Measurements from ENCODE around the gene PTTG1IP.
"Not testable (repeated sequence)": the region's sequence is repeated elsewhere in the genome, so short reads cannot be mapped to it uniquely, and the experiment has no call there.

Gene PTTG1IP

DNA sequence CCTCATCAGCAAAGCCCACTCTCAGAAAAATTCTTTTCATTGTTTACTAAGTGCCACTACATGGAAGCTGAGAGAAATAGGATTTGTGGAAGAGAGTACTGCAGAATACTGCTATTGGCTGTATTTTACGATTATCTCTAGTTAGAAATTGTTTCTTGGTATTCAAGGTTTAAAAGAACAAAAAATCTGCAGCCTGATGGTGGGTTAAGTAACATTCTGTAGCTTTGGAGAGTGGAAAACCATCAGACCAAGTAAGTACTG lies 27.3 kb downstream of the PTTG1IP start:
- no peak for DNase-seq (ENCODE audit: low read depth in 4 of 4, low spot score in 1 of 4)

DNA sequence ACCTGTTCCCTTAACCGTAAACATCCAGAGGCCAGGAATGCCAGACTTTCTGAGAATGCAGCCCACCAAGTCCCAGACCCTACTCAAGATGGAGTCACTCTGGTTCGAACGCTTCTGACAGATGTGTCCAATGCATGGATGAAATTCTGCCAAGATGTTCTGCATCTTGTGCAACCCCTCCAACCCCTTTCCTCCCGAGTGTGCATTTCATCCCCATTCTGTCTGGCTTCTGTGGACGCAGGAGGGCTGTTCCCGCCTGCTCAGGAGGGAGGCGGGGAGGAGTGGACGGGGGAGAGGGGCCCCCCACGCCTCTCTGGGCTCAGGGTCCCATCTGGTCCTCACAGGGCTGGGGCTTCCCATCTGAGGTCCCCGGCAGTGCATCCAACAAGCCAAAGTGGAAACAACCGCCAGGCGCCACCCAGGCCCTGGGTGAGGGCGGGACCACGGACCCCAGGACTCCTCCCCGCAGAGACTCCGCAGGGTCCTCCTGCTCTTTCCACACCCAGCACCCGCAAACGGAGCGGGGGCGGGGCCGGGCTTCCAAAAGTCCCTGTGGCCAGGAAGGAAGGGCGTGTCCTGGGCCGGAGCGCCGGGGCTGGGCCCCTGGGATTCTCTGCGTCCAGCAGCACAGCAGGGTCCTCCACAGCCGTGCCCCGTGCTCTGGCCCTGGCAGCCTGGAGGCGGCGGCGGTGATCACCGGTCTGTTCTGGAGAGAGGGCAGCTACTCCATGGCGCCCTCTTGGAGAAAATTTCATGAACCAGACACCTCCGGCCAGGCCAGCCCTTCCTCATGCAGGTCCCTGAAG lies 27.9 kb downstream of the PTTG1IP start:
- DNase-seq (ENCODE audit: low read depth in 4 of 4, low spot score in 1 of 4): peak in 2 of 4 experiments; percentile 53 to 68

- no peak for DNase-seq (ENCODE audit: low read depth in 4 of 4, low spot score in 1 of 4)
Observed at GRCh38 chr21:44844256-44844655, 29.2 kb downstream of the PTTG1IP start.

GRCh38 chr21:44842721-44843445 lies 30.6 kb downstream of the PTTG1IP start:
- DNase-seq (ENCODE audit: low read depth in 4 of 4, low spot score in 1 of 4): no peak

DNA sequence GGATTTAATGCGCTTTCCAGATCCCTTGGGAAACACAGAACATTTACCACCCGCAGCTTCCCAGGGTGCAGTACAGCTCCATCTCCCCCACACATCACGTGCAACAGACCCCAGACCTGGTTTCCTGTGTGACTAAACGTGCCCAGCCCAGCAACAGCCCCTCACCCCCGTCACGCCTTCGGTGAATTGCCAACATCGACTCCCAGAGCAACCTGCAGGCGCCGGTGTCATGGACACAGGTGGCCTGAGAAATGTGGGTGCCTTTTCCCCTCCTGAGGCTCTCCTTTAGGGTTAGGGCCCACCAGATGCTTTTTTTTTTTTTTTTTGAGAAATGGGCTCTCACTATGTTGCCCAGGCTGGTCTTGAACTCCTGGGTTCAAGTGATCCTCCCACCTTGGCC lies 31.4 kb downstream of the PTTG1IP start:
- DNase-seq (ENCODE audit: low read depth in 4 of 4, low spot score in 1 of 4): no peak

DNA sequence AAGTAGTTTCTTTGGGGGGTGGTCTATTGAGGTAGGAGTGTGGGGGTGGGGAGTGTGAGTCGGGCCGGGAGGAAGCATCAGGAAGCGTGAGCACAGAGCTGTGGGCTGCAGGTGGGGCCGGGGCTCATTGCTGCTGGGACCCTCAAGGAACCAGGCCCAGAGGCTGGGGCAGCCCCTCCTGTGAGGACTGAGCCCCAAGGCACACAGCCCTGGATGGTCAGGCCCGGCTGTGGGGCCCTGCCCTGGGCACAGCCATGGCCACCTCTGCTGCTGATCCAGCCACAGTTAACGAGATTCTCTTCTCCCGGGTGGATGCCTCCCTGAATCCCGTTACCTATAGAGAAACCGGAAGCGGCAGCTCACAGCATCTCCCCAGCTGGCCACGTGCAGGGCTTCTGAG lies 32.7 kb downstream of the PTTG1IP start:
- no peak for DNase-seq (ENCODE audit: low read depth in 4 of 4, low spot score in 1 of 4)

DNA sequence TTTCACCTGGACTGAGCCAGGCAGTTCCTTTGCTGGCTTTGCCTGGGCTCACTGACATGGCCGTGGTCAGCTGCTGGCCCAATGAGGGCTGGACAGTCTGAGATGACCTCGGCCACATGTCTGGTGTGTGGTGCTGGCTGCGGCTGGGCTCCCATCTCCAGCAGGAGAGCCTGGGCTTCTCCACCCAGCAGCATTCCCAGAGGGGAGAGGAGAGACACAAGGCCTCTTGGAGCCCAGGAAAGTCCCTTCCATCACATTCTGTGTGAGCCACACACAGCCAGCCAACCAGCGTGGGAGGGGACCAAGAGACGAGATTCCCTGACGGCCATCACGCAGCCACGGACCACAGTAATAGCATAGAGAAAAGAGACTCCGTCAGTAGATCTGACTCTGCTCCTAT lies 34.5 kb downstream of the PTTG1IP start:
- no peak for DNase-seq (ENCODE audit: low read depth in 4 of 4, low spot score in 1 of 4)

DNA sequence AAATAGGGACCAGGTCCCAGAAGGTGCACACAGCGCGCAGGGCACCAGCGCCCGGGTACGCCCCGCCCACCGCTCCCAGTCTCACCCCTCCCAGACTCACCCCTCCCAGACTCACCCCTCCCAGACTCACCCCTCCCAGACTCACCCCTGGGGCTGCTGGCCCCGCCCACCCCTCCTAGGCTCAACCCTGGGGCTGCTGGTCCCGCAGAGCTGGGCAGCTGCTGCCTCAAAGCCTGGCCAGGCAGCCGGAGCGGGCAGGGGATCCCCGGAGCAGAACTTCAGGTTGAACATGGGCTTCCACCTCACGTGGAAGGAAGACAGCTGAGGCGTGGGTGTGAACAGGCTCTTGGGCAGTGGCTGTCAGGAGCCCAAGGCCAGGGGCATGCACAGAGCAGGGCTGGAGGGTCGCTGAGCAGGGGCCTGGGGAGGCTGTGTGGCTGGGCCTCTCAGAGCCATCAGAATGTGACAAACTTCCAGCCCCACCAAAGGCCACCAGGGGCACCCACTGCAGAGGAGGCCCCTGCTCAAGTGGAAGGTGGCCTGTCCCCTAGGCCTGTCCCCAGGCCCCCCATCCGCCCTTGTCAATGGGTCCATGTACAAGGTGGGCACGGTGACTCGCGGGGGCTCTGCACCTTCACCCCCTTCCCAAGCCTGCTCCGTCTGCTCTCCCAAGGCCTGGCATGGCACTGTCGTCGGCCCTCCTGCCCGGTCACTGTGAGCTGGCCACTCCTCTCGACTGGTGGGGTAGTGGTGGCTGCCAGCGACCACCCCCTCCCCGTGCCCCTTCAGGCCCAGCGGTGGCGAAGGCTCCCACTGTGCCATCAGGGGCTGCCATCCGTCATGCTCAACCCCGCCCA lies 35.2 kb downstream of the PTTG1IP start:
- DNase-seq (ENCODE audit: low read depth in 4 of 4, low spot score in 1 of 4): no peak

DNA sequence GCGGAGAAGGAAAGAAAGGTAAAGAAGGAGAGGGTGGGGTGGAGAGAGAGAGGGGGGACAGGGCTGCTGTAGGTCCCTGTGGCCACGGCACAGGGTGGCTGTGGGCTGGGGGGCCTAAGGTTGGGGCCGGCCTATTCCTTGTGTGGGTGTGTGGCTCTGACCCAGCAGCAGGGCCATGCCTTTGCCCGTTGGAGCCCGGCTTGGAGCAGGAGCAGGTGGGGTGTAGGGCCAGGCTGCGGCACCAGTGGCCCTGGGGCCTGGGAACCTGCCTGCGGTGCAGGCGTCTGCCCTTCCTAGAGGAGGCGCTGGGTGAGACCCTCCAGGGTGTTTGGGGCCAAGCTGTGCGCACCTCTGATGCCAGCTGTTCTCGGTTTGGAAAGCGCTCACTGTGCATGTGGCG lies 36.0 kb downstream of the PTTG1IP start:
- no peak for DNase-seq (ENCODE audit: low read depth in 4 of 4, low spot score in 1 of 4)

- DNase-seq (ENCODE audit: low read depth in 4 of 4, low spot score in 1 of 4): no peak
Observed at GRCh38 chr21:44836666-44837471, 36.6 kb downstream of the PTTG1IP start.

GRCh38 chr21:44836349-44836665 lies 37.2 kb downstream of the PTTG1IP start:
- DNase-seq (ENCODE audit: low read depth in 4 of 4, low spot score in 1 of 4): no peak

- DNase-seq (ENCODE audit: low read depth in 4 of 4, low spot score in 1 of 4): no peak
Observed at GRCh38 chr21:44835647-44835973, 37.9 kb downstream of the PTTG1IP start.

GRCh38 chr21:44834951-44835646 lies 38.4 kb downstream of the PTTG1IP start:
- DNase-seq (ENCODE audit: low read depth in 4 of 4, low spot score in 1 of 4): no peak

DNA sequence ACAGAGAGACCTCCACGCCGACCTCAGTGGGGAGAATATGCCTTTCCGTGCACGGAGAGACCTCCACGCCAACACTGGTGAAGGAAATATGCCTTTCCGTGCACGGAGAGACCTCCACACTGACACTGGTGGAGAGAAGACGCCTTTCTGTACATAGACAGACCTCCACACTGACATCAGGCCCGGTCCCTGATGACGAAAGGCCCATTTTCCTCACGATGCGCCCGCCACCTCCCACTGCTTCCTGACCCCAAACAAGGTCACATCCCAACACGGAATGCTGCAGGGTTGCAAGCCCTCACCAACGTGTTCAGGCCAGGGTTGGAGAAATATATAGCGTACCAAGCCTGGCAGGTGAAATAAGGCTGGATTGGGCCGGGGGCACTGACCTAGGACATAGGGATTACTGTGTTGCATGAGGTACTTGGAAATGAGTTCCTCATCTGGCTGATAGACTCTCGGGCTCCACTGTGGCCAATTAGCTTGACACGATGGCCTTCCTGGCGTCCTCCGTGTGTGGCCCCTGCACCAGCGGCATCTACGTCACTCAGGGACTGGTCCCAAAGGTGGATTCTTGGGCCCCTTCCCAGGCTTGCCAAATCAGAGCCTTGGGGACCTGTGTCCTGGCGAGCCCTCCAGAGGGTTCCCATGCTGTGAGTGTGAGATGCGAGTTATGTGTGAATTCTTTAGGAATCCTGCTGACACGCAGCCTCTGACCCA lies 39.1 kb downstream of the PTTG1IP start:
- DNase-seq (ENCODE audit: low read depth in 4 of 4, low spot score in 1 of 4): no peak

- no peak for DNase-seq (ENCODE audit: low read depth in 4 of 4, low spot score in 1 of 4)
Observed at GRCh38 chr21:44833663-44834062, 39.8 kb downstream of the PTTG1IP start.

DNA sequence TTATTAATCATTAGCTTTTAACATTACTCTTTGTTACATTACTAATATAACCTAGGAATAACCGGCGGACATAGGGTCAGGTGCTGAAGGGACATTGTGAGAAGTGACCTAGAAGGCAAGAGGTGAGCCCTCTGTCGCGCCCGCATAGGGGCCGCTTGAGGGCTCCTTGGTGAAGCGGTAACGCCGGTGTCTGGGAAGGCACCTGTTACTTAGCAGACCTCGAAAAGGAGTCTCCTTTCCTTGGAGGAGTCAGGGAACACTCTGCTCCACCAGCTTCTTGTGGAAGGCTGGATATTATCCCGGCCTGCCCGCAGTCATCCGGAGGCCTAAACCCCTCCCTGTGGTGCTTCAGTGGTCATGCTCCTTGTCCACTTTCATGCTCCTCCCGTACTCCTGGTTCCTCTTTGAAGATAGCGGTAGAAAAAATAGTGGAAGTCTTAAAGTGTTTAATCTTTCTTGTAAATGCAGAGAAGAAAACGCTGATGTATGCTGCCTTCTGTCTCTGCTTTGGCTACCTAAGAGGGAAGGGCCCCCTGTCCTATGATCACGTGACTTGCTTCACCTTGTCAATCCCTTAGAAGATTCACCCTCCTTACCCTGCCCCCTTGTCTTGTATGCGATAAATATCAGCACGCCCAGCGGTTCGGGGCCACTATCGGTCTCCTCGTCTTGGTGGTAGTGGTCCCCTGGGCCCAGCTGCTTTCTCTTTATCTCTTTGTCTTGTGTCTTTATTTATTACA lies 40.8 kb downstream of the PTTG1IP start:
- DNase-seq (ENCODE audit: low read depth in 4 of 4, low spot score in 1 of 4): not testable (repeated sequence)

DNA sequence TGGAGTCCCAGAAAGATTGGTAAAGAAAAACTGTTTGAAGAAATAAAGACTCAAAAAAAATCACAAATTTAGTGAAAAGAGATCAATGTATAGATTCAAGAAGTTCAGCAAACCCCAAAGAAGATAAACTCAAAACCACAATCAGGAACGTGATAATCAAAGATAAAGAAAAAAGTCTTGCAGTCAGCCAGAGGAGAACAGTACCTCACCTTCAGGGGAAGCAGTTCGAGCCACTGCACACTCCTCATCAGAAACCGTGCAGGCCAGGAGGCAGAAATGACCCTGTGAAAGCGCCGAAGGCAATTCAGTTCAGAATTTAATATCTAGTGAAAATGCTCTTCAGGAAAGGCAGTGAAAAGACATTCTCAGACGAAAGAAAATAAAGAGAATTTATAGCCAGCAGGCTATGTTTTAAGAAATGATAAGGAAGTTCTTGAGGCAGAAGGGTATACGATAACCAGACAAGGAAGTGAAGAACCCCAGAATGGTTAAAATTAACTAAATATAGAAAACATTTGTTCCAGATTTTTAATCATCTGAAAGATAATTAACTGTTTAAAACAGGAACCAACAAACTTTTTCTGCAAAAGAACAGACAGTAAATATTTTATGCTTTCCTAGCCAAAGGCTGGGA lies 42.1 kb downstream of the PTTG1IP start:
- no peak for DNase-seq (ENCODE audit: low read depth in 4 of 4, low spot score in 1 of 4)

DNA sequence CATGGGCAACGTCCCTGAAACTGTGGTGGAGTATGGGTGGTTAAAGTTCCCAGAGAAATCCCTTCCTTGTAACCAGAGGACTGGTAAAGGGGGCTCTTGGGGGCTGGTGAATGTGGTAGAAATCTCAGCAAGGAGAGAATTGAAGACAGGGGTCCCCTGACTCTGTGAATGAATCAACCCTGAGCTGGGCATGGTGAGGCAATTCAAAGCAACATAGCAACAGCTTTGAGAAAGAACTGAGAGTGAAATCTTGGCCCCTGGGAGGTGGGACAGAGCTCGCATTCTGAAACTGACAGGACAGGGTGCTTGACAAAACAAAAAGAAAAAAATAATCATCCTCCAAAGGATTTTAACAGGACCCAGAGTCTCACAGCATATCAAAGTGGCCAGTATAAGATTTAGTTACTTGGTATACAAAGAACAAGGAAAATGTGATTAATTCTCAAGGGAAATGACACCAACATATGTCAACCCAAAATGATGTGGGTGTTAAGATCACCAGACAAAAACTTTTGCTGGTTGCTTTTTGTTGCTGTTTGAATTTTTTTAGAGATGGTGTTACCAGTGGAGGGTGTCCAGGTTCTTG lies 43.9 kb downstream of the PTTG1IP start:
- DNase-seq (ENCODE audit: low read depth in 4 of 4, low spot score in 1 of 4): no peak

Measured in stimulated activated CD4-positive, alpha-beta T cell treated with anti-CD3 and anti-CD28 coated beads, Interleukin-1b, Interleukin-23, amount 100 ng/mL, for 24 hours (primary cell).